H1 (cell line): ENCODE measurements around the gene HMMR.

Experiments used
- EZH2 ChIP-seq: fragments of 200-600 bp; sonication (generic); IDR thresholded peaks from 2 replicates; pipeline ENCODE4 v1.7.1; 2012; ENCODE audit warnings: low read depth, mild to moderate bottlenecking, moderate library complexity, low read length, inconsistent platforms; ENCODE audit not compliant: severe bottlenecking
- GABPA ChIP-seq: IDR thresholded peaks from 2 replicates; pipeline ENCODE4 v1.6.1; 2011; ENCODE audit warnings: mild to moderate bottlenecking, low read length, moderate library complexity, borderline replicate concordance; ENCODE audit not compliant: insufficient read depth
- RFX5 ChIP-seq: IDR thresholded peaks from 2 replicates; pipeline ENCODE4 v1.6.1; 2011; ENCODE audit warnings: low read depth, low read length, improper control_type of control experiment, borderline replicate concordance
- SP1 ChIP-seq: IDR thresholded peaks from 2 replicates; pipeline ENCODE4 v1.6.1; 2011; ENCODE audit warnings: low read depth, low read length
- SRF ChIP-seq: IDR thresholded peaks from 2 replicates; pipeline ENCODE4 v1.6.1; 2011; ENCODE audit warnings: mild to moderate bottlenecking, low read depth, low read length, moderate library complexity
- TF ChIP-seq, protein P1 (sequence below), 3 experiments: IDR thresholded peaks; 1 replicate in 2 of 3; 2 replicates in 1 of 3; pipeline versions ENCODE4 v1.5.1 to v1.6.1; 2011; ENCODE audit warnings: low read length in 3 of 3, mild to moderate bottlenecking in 3 of 3, inconsistent platforms in 2 of 3, low read depth in 1 of 3, moderate library complexity in 1 of 3; ENCODE audit not compliant: insufficient read depth in 1 of 3; ENCODE audit errors: control extremely low read depth in 1 of 3

DNA sequence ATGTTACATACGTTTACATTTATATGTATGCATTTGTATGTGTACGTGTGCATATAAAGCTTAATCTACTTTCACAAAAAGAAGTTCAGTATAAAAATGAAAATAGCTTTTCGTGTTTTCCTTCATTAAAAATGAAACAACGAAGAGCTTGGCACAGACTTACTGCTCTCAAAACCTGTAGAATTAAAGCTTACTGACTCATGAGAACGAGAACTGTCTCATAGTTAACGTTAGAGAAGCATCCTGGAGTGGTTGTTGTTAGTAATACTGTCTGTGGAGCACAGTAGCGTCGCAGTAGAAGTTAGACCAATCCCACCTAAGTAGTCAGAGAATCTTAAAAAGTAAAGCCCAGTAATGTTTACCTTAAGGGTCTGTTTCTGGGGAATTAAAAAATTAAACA, 46.3 kb downstream of the HMMR start:
- TF ChIP-seq, protein P1, sequence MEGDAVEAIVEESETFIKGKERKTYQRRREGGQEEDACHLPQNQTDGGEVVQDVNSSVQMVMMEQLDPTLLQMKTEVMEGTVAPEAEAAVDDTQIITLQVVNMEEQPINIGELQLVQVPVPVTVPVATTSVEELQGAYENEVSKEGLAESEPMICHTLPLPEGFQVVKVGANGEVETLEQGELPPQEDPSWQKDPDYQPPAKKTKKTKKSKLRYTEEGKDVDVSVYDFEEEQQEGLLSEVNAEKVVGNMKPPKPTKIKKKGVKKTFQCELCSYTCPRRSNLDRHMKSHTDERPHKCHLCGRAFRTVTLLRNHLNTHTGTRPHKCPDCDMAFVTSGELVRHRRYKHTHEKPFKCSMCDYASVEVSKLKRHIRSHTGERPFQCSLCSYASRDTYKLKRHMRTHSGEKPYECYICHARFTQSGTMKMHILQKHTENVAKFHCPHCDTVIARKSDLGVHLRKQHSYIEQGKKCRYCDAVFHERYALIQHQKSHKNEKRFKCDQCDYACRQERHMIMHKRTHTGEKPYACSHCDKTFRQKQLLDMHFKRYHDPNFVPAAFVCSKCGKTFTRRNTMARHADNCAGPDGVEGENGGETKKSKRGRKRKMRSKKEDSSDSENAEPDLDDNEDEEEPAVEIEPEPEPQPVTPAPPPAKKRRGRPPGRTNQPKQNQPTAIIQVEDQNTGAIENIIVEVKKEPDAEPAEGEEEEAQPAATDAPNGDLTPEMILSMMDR (IDR thresholded peaks at IDR 0.05; ENCODE audit: control extremely low read depth in 1 of 3, insufficient read depth in 1 of 3, low read depth in 1 of 3, low read length in 3 of 3) = no peak
- TF ChIP-seq SRF (no peak), RFX5 (no peak), EZH2 (no peak), SP1 (no peak), GABPA (no peak)
